Panc1 (cell line): ENCODE measurements around the gene SESTD1. TPM values are rescaled to one million over a fixed set of nuclear protein-coding genes. Genes with fewer than 3 reads are reported as not detected.

ENCODE experiments used
- ATAC-seq: fragments of 200-7000 bp; cut with Tn5 transposase; 2 replicates; pipeline ENCODE4 v1.9.1; 2020; ENCODE audit warnings: mild to moderate bottlenecking, moderate library complexity
- BruUV-seq: library from RNA; stranded (reverse); fragments of 400-500 nt; replicated peaks from 2 replicates; lab custom pipeline; 2021; lab: Mats Ljungman, UMichigan
- CTCF ChIA-PET: fragments of 300-600 bp; sonication (Branson Sonifier 250); formaldehyde crosslinking; loops from one replicate; lab custom pipeline; 2022; ENCODE audit warnings: antibody characterized with exemption; lab: Charles Lee
- POLR2A ChIA-PET: fragments of 300-600 bp; sonication (Branson Sonifier 250); formaldehyde crosslinking; loops from one replicate; lab custom pipeline; 2022; ENCODE audit warnings: antibody characterized with exemption; lab: Charles Lee
- DNase-seq: peaks from one replicate; pipeline ENCODE4 v3.0.0-alpha.2; 2010; ENCODE audit warnings: low read depth, low spot score
- H3K27ac ChIP-seq: 2 replicates; pipeline ENCODE4 v1.5.1; 2011; ENCODE audit warnings: mild to moderate bottlenecking, low read length, inconsistent platforms
- H3K27me3 ChIP-seq: fragments of 200-500 bp; sonication (Bioruptor generic); 2 replicates; pipeline ENCODE4 v1.6.0; 2014; ENCODE audit warnings: low read length, inconsistent platforms; ENCODE audit not compliant: control insufficient read depth, insufficient read depth
- H3K36me3 ChIP-seq: fragments of 200-500 bp; sonication (Bioruptor generic); 2 replicates; pipeline ENCODE4 v1.5.1; 2014; ENCODE audit warnings: inconsistent platforms, mild to moderate bottlenecking, low read length, moderate library complexity; ENCODE audit not compliant: control insufficient read depth, insufficient read depth
- H3K4me1 ChIP-seq: 2 replicates; pipeline ENCODE4 v1.5.1; 2011; ENCODE audit warnings: inconsistent platforms, mild to moderate bottlenecking, low read length, moderate library complexity; ENCODE audit not compliant: control insufficient read depth, insufficient read depth
- H3K4me3 ChIP-seq, 2 experiments: 2 replicates each; pipeline ENCODE4 v1.5.1; 2011 to 2012; ENCODE audit warnings: low read depth in 2 of 2, low read length in 2 of 2, mild to moderate bottlenecking in 2 of 2, inconsistent platforms in 1 of 2, moderate library complexity in 1 of 2
- H3K9me3 ChIP-seq: fragments of 200-500 bp; sonication (Bioruptor generic); 2 replicates; pipeline ENCODE4 v1.5.1; 2014; ENCODE audit warnings: low read depth, mild to moderate bottlenecking, inconsistent platforms, low read length, moderate library complexity; ENCODE audit not compliant: control insufficient read depth, insufficient read depth
- CTCF ChIP-seq: fragments of 450-650 bp; IDR thresholded peaks from 2 replicates; pipeline ENCODE4 v1.5.1; 2017; ENCODE audit warnings: mild to moderate bottlenecking
- POLR2AphosphoS5 ChIP-seq: IDR thresholded peaks from 2 replicates; pipeline ENCODE4 v1.6.1; 2012; ENCODE audit warnings: mild to moderate bottlenecking, low read depth, low read length, moderate library complexity
- REST ChIP-seq, 2 experiments: IDR thresholded peaks; 2 replicates each; pipeline ENCODE4 v1.6.1; 2011 to 2012; ENCODE audit warnings: low read depth in 2 of 2, control low read depth in 1 of 2, low read length in 1 of 2, mild to moderate bottlenecking in 1 of 2, moderate library complexity in 1 of 2; ENCODE audit not compliant: insufficient read depth in 1 of 2
- SIN3A ChIP-seq: IDR thresholded peaks from 2 replicates; pipeline ENCODE4 v1.6.1; 2012; ENCODE audit warnings: low read depth, mild to moderate bottlenecking, low read length, moderate library complexity, borderline replicate concordance; ENCODE audit not compliant: insufficient read depth
- TCF7L2 ChIP-seq: IDR thresholded peaks from 2 replicates; pipeline ENCODE4 v1.6.1; 2011; ENCODE audit warnings: mild to moderate bottlenecking, low read depth, low read length, inconsistent platforms
- in situ Hi-C: cut with HindIII; loops from 2 replicates; pipeline ENCODE4 v1.10.0; 2016; ENCODE audit warnings: low sequenced_read_pairs, low pct_unique_long_range_greater_than_20kb
- intact Hi-C: fragments of 100-400 bp; cut with micrococcal nuclease; formaldehyde crosslinking; loops from one replicate; pipeline ENCODE4 v1.10.0; 2022; ENCODE audit not compliant: unreplicated experiment
- total RNA-seq: library from RNA; stranded (reverse); gene quantifications from one replicate; pipeline ENCODE4 v1.2.1, GENCODE V29; 2021; ENCODE audit not compliant: unreplicated experiment

The SESTD1 gene
- total RNA-seq, 1 experiment from 2014 or later = 31.3 TPM

DNA sequence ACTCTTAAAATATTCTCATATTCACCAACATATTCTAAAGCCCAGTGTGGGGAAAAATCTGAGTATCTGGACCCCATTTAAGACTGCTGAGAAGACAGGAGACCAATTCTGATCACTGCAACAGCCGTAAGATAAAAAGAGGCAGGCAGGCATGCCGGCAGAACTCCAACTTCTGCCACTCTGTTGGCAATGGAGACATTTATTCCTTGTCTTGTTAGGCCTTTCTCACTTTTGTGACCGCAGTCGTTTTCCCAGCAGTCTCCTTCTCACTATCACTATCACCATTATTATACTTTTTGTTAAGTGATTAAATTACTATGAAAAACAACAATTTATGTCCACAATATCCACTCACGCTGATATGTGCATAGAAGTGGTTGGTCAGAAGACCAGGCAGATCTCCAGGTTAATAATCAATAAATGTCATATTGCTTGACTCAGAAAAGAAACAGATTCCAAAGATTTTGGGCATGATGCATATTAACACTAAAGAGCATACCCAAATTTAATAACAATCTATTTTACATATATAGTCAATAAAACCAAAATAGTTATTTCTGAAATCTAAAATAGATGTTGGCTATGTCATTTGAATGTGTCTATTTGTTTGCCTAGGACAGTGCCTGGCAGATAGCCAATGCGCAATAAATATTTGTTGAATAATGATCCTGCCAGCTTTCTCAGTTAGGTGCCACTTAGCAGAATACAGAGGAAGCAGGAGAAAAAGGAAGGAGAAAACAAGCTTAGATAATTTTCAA lies 38.2 kb downstream of the SESTD1 start:
- intact Hi-C loops (loop anchor here (10.0 kb wide), 1 partner anchor 198 kb away; no protein-coding TSS in a partner anchor), in situ Hi-C loops (no loop called here)
- no TSS peak for BruUV-seq
- no peak for ATAC-seq
- no peak for DNase-seq
- Histone ChIP-seq H3K9me3 (no peaks in the 10 kb centered on the region), H3K4me3 (no peak overlapping the region), H3K4me1 (no peaks in the 10 kb centered on the region), H3K27ac (no peak overlapping the region), H3K36me3 (no peaks in the 10 kb centered on the region), H3K27me3 (no peaks in the 10 kb centered on the region)
- ChIA-PET POLR2A (no interaction called here), CTCF (no interaction called here)
- TF ChIP-seq CTCF = no peak
- no peak for TF ChIP-seq SIN3A
- TF ChIP-seq POLR2AphosphoS5 = no peak
- TF ChIP-seq REST (IDR thresholded peaks at IDR 0.05; ENCODE audit: insufficient read depth in 1 of 2, low read depth in 2 of 2, low read length in 1 of 2) = no peak
- no peak for TF ChIP-seq TCF7L2

DNA sequence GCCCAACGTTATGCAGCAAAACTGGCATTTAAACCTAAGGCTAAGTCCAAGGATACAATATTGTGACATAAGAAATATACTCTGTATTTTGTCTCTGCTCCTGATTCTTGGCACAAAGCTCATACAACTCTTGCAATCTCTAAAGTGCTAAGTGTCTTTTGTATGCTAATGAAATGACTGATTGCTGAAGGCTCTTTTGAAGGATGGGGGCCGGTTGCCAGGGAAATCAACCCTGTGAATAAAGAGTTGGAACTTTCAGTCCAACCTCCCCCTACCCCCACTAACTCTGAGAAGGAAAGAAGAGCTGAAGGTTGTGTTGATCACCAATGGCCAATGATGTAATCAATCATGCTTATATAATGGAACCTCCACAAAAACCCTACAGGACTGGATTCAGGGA lies 40.3 kb downstream of the SESTD1 start:
- intact Hi-C loops (loop anchor here (10.0 kb wide), 1 partner anchor 200 kb away; no protein-coding TSS in a partner anchor), in situ Hi-C loops (no loop called here)
- ATAC-seq (no peak), DNase-seq (no peak)
- CTCF ChIA-PET = no interaction called here
- BruUV-seq = no TSS peak
- TF ChIP-seq SIN3A = no peak
- TF ChIP-seq CTCF = no peak
- TF ChIP-seq REST (IDR thresholded peaks at IDR 0.05; ENCODE audit: insufficient read depth in 1 of 2, low read depth in 2 of 2, low read length in 1 of 2) = no peak
- no peak for TF ChIP-seq TCF7L2
- TF ChIP-seq POLR2AphosphoS5 = no peak
- no peak overlapping the region for H3K4me3 ChIP-seq
- no peaks in the 10 kb centered on the region for H3K36me3 ChIP-seq
- H3K9me3 ChIP-seq = no peaks in the 10 kb centered on the region
- no peaks in the 10 kb centered on the region for H3K27me3 ChIP-seq
- no peak overlapping the region for H3K27ac ChIP-seq
- POLR2A ChIA-PET = no interaction called here
- H3K4me1 ChIP-seq = no peaks in the 10 kb centered on the region
